Measurements from ENCODE around the gene NOP56.

NOP56 gene

DNA sequence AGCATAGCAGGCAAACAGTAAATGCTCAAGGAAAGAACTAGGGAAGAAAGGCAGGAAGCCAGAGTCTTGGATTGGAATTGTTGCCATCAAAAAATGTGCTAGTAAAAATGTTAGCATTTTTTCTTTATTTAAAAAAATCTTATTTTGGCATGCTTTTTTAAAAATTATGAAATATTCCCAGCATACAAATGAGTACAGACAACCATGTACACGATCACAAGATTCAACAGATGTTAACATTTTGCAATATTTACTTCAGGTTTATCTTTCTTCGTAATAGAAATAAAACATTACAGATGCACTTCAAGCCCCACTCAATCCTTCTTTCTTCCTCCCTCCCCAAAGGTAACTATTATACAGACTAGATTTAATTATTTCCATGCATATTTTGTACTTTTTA, 27.4 kb upstream of the NOP56 start:
- TF ChIP-seq, protein P1, sequence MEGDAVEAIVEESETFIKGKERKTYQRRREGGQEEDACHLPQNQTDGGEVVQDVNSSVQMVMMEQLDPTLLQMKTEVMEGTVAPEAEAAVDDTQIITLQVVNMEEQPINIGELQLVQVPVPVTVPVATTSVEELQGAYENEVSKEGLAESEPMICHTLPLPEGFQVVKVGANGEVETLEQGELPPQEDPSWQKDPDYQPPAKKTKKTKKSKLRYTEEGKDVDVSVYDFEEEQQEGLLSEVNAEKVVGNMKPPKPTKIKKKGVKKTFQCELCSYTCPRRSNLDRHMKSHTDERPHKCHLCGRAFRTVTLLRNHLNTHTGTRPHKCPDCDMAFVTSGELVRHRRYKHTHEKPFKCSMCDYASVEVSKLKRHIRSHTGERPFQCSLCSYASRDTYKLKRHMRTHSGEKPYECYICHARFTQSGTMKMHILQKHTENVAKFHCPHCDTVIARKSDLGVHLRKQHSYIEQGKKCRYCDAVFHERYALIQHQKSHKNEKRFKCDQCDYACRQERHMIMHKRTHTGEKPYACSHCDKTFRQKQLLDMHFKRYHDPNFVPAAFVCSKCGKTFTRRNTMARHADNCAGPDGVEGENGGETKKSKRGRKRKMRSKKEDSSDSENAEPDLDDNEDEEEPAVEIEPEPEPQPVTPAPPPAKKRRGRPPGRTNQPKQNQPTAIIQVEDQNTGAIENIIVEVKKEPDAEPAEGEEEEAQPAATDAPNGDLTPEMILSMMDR (IDR thresholded peaks at IDR 0.05), result no peak

DNA sequence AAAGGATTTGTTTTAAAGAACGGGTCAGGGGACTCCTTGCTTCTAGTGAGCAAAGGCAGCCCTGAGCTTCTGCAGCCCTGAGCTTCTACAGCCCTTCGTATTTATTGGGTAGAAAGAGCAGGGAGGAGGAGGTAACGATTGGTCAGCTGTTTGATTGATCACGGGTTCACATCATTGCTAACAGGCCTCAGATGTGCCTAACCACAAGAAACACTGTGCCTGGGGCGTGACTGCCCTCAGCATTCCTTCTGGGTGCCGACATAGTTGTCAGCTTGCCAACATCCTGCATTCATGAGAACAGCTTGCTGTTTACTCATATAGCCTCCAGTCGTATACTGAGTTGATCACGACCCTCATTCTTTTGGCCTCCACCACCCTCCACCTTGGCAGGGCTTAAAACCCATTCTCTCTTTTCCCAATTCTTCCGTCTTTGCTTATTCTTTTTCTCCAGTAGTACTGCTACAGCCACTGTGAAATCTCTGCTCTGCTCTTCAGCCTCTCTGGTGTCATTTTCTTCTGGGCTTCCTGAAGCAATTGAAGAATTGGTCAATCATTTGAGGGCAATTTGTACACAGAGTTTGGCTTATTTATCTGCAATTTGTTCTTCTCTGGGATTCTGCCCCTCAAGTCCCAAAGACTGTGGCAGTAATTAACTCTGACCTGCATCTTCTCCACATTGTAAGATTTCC, 25.4 kb upstream of the NOP56 start:
- TF ChIP-seq, protein P1 (IDR thresholded peaks at IDR 0.05), result no peak

DNA sequence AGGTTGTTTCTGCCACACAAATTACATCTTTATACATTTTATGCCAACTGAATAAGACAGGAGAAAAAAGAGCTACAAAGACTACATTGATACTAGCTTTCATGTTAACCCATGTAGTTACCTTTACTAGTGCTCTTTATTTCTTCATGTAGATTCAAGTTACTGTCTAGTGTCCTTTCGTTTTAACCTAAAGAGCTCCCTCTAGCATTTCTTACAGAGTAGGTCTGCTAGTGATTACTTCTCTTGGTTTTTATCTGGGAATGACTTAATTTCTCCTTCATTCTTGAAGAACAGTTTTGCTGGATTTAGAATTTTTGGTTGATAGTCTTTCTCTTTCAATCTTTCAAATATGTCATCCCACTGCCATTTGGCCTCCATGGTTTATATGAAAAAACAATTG, 21.2 kb upstream of the NOP56 start:
- TF ChIP-seq, protein P1 (IDR thresholded peaks at IDR 0.05), result no peak; the same call in 1 of the 2 replicates

DNA sequence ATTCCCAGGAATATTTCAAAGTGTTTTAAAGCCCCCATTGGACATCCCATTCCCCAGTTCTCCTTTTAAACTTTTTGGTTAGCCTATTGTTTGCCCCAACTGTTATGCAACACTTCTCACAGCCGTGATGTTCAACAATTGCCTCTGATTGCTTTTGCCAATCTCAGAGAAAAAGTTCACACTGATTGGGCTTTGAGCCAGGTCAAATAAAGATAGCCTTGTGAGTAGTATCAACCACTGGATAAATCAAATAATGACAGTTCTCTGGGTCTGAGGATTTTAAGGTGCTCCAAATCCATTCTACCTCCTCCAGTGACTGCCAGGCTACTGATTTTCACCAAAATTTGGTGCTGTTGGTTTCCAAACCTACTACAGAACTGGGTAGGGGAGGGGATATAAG, 19.1 kb upstream of the NOP56 start:
- TF ChIP-seq, protein P1 (IDR thresholded peaks at IDR 0.05), result no peak

DNA sequence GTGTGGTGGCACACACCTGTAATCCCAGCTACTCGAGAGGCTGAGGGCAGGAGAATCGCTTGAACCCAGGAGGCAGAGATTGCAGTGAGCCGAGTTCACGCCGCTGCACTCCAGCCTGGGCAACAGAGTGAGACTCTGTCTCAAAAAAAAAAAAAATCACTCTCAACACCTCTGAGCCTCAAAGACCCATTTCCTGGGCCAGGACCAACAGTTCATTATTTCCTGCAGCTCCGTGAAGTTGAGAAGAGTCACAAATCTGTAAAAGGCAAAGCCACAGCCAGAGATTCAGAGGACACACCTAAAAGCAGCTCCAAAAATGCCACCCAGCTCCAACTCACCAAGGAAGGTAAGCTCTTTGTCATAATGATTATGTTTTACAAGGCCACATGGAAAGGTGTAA, 15.2 kb upstream of the NOP56 start:
- TF ChIP-seq, protein P1 (IDR thresholded peaks at IDR 0.05), result no peak

DNA sequence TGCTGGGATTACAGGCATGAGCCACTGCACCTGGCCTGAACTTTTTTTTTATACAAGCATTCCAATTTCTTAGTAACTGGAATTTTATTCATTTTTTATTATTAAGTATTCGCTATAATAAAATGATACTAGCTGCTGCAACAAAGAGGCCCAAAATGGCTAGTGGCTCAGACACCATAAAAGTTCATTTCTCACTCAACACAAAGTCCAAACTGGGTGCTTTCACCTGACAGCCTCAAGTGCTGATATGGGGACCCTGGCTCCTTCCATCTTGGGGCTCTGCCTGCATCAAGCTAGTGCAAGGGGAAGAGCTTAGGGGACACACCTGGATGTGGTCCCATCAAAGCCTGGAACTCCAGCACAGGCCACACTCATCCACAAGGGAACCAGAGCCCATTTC, 12.2 kb upstream of the NOP56 start:
- TF ChIP-seq, protein P1 (IDR thresholded peaks at IDR 0.05), result no peak

DNA sequence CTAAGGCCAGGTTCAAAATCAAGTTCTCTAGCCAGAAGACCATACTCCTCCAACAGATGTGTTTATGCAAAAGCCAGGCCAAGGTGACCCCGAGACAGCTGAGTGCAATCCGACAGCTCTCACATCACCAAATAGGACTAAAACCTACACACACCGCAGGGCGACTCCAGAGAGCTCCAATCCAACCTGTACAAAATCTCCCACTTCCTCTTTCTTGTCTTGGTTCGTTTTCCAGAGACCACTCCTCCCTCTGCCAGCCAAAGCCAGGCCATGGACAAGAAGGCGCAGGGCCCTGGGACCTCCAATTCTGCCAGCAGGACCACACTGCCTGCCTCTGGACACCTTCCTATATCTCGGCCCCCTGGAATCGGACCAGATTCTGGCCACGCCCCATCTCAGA, 11.5 kb upstream of the NOP56 start:
- TF ChIP-seq, protein P1 (IDR thresholded peaks at IDR 0.05), result no peak

DNA sequence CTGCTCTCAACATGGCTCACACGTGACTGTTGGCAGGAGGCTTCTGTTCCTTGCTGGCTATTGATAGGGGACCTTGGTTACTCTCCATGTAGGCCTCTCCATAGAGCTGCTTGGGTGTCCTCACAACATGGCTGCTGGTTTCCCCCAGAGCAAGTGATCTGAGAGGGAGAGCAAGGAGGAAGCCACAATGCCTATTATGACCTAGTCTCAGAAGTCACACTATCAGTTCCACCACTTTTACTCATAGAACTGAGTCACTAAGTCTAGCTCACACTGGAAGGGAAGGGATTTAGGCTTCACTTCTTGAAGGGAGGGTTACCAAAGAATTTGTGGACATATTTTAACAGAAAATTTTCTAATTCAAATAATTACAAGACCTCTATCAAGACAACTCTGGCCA, 8.7 kb upstream of the NOP56 start:
- TF ChIP-seq, protein P1 (IDR thresholded peaks at IDR 0.05), result no peak

Data from LNCAP (cell line).